VCaP (cell line): ENCODE measurements around the gene ASIC4.

Source experiments
- H3K27ac ChIP-seq: fragments of 450-650 bp; 2 replicates; pipeline ENCODE4 v1.5.1; 2017
- TF ChIP-seq, protein P1 (sequence below): fragments of 450-650 bp; conservative IDR thresholded peaks from 2 replicates; pipeline ENCODE4 v1.5.1; 2017; ENCODE audit warnings: mild to moderate bottlenecking, moderate library complexity

Gene ASIC4

DNA sequence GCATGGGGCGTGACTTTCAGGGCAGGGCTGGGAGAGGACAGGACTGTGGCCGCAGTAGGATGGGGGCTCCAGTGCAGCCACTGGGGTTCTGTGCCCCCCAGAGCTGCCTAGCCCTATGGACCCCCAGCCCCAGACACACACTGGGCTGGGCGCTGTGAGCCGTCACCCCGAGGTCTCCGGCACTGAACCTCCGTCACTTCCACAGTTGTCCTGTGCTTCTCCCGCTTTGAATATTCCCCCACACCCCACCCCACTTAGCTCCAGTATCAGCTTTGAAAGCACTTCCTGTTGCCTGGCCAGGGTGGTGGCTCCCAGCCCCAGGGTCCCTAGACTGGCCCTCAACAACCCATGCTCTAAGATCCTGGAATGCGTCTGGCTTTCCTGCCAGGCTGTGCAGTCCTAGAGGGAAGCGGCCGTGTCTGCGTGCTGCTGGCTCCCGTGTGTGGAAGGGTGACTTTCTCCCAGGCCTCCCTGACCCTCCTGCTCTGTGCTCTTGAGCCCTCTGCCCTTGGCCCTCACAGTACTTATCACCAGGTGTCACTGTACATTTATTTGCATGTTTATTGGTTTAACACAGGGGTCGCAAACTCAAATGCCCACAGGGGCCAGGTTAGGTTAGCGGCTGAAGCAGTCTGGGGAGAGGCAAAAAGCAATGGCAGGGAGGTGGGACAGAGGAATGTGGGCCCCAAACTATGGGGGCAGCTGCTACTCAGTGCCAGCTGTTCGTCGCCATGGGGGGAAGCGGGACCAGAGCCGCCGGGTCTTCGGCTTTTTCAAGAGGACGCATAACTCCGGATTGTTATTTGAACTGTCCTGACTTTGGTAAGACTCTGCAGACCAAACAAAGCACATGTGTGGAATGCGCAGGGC lies 47.1 kb downstream of the ASIC4 start:
- H3K27ac ChIP-seq = no peak overlapping the region
- TF ChIP-seq, protein P1, sequence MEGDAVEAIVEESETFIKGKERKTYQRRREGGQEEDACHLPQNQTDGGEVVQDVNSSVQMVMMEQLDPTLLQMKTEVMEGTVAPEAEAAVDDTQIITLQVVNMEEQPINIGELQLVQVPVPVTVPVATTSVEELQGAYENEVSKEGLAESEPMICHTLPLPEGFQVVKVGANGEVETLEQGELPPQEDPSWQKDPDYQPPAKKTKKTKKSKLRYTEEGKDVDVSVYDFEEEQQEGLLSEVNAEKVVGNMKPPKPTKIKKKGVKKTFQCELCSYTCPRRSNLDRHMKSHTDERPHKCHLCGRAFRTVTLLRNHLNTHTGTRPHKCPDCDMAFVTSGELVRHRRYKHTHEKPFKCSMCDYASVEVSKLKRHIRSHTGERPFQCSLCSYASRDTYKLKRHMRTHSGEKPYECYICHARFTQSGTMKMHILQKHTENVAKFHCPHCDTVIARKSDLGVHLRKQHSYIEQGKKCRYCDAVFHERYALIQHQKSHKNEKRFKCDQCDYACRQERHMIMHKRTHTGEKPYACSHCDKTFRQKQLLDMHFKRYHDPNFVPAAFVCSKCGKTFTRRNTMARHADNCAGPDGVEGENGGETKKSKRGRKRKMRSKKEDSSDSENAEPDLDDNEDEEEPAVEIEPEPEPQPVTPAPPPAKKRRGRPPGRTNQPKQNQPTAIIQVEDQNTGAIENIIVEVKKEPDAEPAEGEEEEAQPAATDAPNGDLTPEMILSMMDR = no peak

DNA sequence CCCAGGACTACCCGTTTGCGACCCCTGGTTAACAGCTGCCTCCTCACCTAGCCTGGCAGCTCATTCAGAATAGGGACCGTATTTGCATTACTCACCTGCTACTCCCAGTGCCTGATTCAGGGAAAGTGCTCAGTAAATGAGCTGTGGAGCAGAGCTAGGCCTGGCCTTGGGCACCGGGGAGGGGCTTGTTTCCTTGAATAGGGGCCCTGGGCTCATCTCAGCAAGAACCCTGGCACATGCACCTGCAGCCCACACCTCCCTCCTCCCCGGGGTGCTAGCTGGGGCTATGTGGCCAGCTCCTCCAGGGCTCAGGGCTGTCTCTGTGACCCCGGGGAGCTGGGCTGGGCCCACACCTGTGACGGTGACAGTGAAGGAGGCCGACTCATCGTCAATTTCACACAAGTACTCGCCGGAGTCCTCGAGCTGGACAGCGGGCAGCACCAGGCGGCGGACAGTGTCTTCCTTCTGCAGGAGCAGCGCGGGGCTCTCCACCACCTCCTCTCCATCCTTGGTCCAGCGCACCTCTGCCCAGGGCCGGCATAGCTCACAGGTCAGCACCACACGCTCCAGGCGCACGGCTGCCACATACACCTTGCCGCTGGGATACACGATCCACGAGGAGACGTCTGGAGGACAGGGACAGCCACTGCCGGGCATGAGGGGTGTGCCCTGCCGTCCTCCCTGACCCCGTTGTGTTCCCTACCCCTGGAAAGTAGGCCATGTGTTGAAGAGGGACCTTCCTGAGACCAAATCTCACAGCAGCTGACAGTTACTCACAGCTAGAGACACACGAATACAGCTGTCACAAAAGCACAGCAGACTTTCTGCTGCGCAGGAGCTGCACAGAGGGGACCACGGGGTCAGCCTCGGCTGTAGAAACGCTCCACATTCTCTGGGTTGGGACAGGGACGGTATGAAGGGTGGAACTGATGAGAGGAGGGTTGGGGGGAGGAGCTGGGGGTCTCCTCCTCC lies 48.1 kb downstream of the ASIC4 start:
- no peak overlapping the region for H3K27ac ChIP-seq
- TF ChIP-seq, protein P1 = no peak

DNA sequence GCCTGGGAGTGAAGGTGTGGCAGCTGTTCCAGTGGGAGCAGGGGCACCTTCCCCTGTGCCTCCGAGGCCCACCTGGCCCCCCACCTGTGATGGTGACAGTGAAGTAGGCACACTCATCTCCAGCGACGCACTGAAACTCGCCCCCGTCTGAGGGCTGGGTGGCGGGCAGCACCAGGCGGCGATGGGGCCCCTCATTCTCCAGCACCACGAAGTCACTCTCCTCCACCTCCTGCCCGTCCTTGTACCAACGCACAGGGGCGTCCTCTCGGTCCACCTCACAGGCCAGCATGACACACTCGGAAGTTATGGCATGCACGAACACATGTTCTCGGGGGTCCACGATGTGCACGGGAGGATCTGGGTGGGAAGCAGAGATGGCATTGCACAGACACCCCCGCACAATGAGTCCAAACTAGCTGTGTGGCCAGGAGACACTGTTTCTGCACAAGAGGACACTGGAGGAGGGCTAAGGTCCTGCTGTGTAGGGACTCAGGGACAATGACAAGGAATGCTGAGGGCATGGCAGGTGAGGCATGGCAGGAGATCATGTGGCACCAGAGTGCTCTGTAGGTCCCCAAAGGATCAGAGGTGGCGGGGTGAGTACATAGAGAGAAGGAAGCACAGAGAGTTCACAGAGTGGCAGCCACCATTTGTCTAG lies 49.1 kb downstream of the ASIC4 start:
- TF ChIP-seq, protein P1 = no peak
- no peak overlapping the region for H3K27ac ChIP-seq

DNA sequence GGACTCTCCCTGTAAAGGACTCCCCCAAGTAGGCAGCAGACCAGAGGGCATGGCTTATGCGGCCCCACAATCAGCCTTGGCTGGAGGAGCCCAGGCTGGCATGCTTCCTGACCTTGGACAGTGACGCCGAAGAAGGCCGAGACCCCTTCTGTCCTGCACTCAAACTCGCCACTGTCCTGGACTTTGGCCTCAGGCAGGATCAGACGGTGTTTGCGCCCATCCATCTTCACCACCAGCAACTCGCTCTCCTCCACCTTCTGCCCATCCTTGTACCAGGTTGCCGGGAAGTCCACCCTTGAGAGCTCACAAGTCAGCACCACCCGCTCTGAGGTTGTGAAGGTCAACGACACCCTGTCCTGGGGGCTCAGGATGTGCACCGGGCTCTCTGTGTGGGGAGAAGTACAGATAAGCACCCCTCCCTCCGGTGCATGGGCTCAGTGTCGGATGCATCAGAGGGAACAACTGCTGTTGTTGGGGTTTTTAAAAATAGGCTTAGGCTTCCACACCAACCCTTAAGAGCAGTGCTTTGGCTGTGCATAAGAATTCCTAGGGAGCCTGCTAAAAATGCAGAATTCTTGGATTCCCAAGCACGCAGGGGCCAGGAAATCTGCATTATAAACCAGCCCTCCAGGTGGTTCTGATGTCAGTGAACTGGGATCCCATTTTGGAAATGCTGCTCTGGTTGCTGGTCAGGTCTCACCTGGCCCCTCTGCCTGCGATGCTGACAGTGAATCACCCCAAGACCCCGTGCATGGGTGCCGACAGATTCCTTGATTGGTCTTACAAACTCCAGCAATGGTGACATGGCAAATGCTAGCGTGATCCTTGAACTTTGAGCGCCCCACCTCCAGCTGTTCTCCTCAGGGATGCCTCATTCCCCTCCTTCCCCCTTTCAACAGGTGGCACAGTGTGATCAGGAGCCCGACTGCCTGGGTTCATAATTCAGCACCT lies 51.1 kb downstream of the ASIC4 start:
- TF ChIP-seq, protein P1 = no peak

DNA sequence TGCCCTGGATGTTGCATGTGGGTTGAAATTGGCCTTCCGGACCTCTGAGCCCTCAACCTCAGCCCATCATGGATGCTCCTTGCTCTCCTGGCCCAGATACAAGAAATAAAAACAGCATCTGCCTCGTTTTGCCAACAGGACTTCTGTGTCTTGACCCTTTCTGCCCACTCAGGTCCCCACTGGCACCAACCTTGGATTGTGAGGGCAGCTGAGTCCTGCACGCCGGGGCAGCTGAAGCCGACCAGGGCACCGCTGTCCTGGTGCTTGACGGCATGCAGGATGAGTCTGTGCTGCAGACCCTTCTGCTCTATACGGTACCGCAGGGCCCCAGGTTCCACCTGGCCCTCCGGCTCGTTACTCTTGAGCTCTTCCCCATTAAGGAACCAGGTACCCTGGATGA lies 52.4 kb downstream of the ASIC4 start:
- TF ChIP-seq, protein P1 = no peak
- no peak overlapping the region for H3K27ac ChIP-seq

More for the DNA sequence above, 51.1 kb downstream of the ASIC4 start:
- H3K27ac ChIP-seq = no peak overlapping the region

DNA sequence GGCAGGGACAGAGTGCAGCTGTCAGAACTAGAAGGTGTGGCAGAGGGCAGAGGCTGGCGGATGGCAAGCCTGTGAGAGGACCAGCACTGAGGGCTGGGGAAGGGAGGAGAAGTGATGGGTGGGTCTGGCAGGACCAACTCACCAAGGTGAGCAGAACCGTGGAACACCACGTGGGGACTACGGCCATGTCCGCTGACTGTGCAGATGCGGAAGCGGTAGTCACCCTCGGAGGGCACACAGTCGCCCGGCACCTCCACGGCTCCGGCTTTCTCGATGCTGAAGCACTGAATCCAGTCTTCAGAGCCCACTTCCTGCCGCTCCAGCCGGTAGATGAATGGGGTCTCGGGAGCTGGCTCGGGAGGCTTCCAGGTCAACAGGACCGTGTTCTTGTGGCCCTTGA lies 52.8 kb downstream of the ASIC4 start:
- no peak overlapping the region for H3K27ac ChIP-seq
- TF ChIP-seq, protein P1 = no peak
